Retinal pigment epithelial cell (primary cell): Measurements from ENCODE around the gene ERO1A.
A peak's percentile ranks its signal among the peaks of the same experiment; 100 is the strongest.

Experiments
- DNase-seq: peaks from one replicate; pipeline ENCODE4 v3.0.0-alpha.2; 2010; ENCODE audit warnings: low read depth
- H3K4me3 ChIP-seq: 2 replicates; pipeline ENCODE4 v1.5.1; 2011; ENCODE audit warnings: mild to moderate bottlenecking, low read length, control low read depth, moderate library complexity
- CTCF ChIP-seq: conservative IDR thresholded peaks from 2 replicates; pipeline ENCODE4 v1.5.1; 2011; ENCODE audit warnings: low read depth, low read length, control low read depth, inconsistent platforms

The ERO1A gene

GRCh38 chr14:52694761-52695480, 437 bp downstream of the ERO1A start:
- DNase-seq: no peak
- no peak for TF ChIP-seq CTCF
- H3K4me3 ChIP-seq: peak overlapping the region; percentile 73

- no peak for DNase-seq
- TF ChIP-seq CTCF: no peak
- H3K4me3 ChIP-seq: no peak overlapping the region
Observed at GRCh38 chr14:52693532-52693931, 1.8 kb downstream of the ERO1A start.

GRCh38 chr14:52693036-52693435, 2.3 kb downstream of the ERO1A start:
- DNase-seq: no peak
- no peak for TF ChIP-seq CTCF
- H3K4me3 ChIP-seq: no peak overlapping the region

DNA sequence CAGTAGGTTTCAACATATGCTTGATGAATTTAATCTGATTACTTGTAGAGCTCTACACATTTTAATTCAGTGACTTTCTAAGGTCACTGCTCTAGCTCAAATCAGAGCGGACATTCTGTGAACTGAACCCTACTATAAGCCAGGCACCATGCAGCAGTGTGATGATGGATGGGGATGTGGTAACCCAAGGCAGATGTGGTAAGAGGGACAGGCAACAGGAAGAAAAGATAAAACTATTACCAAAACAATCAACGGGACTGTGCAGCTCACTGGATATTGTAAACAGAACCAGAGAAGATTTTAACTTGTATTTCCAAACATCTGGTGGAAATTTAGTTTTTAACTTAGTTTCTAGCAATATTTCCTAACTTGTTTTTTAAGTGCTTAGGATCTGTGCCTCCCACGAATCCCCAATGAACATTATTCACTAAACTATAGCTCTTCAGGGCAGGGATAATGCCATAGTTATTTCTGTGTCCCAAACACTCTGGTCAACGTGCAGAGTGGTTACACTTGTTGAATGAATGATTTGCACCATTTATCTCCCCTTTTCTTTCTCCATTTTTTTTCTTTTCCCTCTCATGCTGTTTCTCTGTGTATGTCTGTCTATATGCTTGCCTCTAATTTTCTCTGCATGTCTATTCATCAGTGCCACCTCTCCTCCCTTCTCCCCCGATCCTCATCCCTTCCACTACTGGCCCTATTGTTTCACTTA, 3.0 kb downstream of the ERO1A start:
- H3K4me3 ChIP-seq: no peak overlapping the region
- DNase-seq: no peak
- TF ChIP-seq CTCF: no peak

GRCh38 chr14:52690983-52691760, 4.2 kb downstream of the ERO1A start:
- no peak overlapping the region for H3K4me3 ChIP-seq
- peak; percentile 65 for DNase-seq
- TF ChIP-seq CTCF: no peak

DNA sequence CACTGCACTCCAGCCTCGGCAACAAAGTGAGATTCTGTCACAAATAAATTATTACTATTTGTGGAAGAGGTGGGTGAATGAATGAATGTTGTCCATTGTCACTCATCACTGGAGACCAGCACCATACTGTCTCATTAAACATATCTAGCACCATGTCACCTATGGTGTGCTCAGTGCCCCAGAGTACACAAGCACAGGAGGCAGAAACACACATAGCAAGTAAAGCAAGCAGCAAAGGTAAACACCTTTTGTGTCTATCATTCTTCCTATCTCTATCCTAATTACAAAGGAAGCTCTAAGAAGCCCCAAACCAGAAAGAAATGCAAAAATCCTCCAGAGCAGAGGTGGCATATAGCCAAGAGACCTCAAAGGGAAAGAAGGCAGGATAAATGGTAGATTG, 9.2 kb downstream of the ERO1A start:
- H3K4me3 ChIP-seq: no peak overlapping the region
- TF ChIP-seq CTCF: no peak
- no peak for DNase-seq
